GM21737 (cell line): ENCODE results near the gene RABEP2.
"Not testable (repeated sequence)": the region's sequence is repeated elsewhere in the genome, so short reads cannot be mapped to it uniquely, and the experiment has no call there.

Experiments used
- ATAC-seq: cut with Tn5 transposase; IDR thresholded peaks from one replicate; pipeline ENCODE4 v1.9.1; 2021; ENCODE audit warnings: mild to moderate bottlenecking, moderate library complexity; ENCODE audit not compliant: unreplicated experiment

The RABEP2 gene

DNA sequence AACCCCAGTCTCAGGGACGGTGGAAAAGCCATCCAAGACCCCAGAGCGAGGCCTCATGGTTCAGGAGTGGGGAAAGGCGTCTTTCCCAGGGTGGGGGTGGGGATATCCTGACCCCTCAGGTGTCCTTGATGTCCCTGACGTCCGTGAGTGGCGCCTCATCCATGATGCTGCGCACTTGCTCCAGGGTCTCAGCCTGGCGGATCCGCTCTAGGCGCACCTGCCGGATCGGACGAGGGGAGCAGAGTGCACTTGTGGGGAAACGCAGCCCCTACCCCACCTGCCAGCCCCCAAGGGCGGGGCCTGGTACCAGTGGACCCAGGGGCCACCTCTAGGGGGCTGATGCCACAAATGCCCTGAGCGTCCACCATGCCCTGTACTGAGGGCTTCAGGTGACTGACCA lies 20.2 kb downstream of the RABEP2 start:
- no peak for ATAC-seq

DNA sequence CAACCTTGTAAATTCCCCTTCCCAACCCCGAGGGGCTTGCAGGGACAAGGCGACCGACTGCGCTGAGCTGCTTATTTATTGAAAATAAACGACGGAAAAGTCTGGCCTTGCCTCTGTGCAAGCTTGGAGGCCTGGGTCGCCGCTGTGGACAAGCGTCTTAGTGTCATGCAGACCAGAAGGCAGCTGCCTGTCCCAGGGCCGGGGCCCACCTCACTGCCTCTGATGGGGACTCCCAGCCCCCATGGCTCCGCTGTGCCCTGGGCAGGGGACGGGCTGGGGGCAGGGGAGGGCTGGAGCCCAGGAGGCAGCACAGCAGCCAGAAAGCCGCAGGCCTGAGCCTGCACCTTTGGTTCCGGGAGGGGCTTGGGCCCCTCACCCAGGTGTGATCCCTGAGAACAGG lies 20.7 kb downstream of the RABEP2 start:
- no peak for ATAC-seq

GRCh38 chr16:28903344-28904042 lies 21.5 kb downstream of the RABEP2 start:
- no peak for ATAC-seq

DNA sequence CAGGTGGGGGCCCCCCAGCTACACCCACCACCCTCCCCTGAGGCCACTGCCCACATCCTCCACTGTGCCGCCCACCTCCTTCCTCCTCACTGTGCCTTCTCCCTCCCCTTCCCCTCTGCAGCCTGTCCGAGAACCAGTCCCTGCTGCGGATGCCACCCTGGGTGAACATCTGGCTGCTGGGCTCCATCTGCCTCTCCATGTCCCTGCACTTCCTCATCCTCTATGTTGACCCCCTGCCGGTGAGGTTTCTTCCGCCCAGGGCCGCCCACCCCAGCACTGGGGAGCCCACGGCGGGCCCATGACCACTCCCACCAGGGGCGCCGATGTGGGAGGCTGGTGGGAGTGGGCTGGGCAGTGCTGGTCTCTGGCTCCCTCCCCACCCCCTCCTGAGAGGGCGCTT lies 22.1 kb downstream of the RABEP2 start:
- ATAC-seq: no peak

- no peak for ATAC-seq
Measured at GRCh38 chr16:28901862-28902261, 23.2 kb downstream of the RABEP2 start.

DNA sequence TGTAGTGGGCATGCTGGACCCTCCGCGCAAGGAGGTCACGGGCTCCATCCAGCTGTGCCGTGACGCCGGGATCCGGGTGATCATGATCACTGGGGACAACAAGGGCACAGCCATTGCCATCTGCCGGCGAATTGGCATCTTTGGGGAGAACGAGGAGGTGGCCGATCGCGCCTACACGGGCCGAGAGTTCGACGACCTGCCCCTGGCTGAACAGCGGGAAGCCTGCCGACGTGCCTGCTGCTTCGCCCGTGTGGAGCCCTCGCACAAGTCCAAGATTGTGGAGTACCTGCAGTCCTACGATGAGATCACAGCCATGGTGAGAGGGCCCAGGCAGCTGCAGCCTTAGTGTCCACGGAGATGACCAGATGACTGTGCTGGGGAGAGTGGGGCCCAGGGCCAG lies 24.4 kb downstream of the RABEP2 start:
- ATAC-seq: no peak

- no peak for ATAC-seq
Measured at GRCh38 chr16:28899882-28900590, 25.0 kb downstream of the RABEP2 start.

- ATAC-seq: no peak
Measured at GRCh38 chr16:28898942-28899341, 26.1 kb downstream of the RABEP2 start.

DNA sequence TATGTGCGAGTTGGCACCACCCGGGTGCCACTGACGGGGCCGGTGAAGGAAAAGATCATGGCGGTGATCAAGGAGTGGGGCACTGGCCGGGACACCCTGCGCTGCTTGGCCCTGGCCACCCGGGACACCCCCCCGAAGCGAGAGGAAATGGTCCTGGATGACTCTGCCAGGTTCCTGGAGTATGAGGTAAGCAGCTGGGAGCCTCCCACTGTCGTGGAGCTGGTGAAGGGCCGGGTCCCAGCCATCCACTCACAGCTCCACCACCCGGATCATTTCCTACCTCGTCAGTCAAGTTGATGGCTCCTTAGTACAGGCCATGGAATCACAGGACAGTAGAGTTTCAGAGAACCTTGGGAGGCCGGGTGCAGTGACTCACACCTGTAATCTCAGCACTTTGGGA lies 26.8 kb downstream of the RABEP2 start:
- no peak for ATAC-seq

DNA sequence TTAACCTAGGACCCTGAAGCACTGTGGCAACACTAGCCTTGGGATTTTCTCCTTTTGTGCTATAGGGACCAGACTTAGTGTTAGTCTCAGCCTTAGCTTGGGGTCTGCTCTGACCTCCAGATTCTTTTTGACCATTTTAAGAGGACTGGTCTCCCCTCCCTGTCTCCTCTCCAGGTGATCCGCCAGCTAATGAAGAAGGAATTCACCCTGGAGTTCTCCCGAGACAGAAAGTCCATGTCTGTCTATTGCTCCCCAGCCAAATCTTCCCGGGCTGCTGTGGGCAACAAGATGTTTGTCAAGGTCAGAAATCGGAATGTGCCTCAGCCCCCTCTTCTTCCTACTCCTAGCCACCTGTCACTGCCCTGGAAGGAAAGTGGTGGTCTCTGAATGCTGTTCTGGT lies 27.2 kb downstream of the RABEP2 start:
- no peak for ATAC-seq

DNA sequence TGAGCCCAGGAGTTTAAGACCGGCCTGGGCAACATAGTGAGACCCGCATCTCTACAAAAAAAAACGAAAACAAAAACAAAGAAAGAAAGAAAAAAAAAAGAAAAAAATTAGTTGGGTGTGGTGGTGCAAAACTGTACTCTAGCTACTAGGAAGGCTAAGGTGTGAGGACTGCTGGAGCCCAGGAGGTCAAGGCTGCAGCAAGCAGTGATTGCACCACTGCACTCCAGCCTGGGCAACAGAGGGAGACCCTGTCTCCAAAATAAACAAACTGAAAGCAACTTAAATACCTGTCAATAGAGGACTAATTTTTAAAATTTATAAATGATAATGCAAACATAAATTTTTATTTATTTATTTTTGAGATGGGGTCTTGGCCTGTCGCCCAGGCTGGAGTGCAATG lies 29.4 kb downstream of the RABEP2 start:
- no peak for ATAC-seq

- no peak for ATAC-seq
Measured at GRCh38 chr16:28893291-28893690, 31.7 kb downstream of the RABEP2 start.

DNA sequence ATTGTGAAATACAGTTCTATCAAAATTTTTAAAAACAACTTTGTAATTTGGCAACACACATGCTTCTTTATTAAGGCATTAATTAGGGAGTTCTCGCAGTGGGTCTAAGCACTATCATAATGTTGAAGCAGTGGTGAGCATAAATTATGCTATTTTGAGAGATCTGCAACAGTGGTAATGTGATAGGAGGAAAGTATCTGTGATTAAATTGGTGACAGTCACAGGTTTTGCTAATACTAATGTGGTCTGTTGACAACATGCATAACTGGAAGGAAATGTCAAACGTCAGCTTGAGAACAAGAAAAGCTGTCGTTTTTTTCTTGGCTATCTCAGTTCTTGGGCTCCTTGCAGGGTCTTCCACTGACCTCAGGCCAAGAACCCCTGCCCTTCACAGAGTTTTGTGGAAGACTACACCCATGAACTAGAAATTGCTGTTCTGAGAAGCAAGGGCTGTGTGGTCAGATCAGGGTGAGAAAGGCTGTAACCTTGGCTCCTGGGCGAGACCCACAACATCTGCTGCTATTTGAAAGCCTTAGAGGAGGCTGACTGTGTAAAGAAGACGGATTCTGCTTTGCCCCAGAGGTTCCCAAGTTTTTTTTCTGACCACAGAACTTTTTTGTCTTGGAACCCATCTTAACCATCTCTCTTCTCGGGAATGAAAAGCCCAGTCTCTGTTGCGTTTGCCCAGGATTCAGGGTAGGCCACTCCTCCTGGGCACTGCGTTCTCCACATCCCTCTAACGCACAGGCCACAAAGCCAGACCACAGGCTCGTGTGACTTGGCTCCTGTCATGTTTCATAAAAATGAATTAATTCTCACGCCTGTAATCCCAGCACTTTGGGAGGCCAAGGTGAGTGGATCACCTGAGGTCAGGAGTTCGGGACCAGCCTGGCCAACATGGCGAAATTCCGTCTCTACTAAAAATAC lies 32.8 kb downstream of the RABEP2 start:
- no peak for ATAC-seq

- not testable (repeated sequence) for ATAC-seq
Measured at GRCh38 chr16:28890355-28890754, 34.7 kb downstream of the RABEP2 start.

- no peak for ATAC-seq
Measured at GRCh38 chr16:28886945-28887344, 38.1 kb downstream of the RABEP2 start.

DNA sequence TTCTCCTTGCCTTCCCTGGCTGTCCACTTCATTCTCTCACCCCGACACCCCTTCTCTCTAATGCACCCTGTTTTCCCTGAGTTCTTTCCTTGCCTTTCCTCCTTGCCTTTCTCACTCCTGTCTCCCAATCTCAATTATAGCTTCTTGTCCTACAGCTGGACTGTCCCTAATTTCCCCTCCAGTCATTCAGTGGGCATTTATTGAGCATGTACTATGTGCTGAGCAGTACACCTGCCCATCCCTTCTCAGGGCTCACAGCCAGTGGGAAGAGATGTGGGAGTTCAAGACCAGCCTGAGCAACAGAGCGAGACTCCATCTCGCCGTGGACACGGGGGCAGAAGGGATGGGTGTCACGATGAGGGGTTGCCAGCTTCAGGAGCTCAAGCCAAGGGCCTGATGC lies 41.0 kb downstream of the RABEP2 start:
- ATAC-seq: no peak

DNA sequence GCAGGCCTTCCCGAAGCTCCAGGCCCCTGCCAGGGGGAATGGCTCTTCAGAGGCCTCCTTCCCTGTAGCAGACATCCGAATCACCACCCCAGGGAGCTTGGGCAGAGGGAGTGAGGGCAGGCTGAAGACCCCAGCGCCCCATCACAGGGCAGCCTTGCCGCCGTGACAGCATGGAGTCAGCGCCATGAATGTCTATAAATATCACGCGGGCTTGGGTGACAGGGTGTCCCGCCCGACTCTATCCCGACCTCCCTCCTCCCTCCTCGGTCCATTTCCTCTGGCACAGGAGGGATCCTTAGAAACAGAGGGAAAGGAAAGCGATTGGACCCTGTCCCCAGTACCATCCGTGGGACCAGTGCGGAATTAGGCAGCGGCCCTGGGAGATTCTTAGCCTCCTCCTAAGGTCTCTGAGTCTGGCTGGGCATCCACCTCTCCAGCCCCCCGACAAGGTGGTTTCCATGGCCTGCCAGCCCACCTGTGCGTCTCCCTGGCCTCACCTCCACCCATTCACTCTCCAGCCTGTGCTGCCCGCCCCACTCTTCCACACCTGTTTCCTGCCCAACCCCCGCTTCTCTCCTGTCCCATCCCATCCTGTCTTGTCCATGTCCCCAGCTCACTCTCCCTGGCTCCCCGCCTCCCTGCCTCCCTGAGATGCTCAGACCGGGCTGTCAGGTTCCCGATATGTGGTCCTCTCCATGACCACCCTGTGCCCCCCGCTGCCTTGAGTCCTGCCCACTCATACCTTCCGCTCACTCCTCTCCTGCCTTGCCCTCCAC lies 41.6 kb downstream of the RABEP2 start:
- no peak for ATAC-seq

GRCh38 chr16:28882551-28883160 lies 42.4 kb downstream of the RABEP2 start:
- ATAC-seq: no peak

- ATAC-seq: not testable (repeated sequence)
Measured at GRCh38 chr16:28881565-28881964, 43.5 kb downstream of the RABEP2 start.

DNA sequence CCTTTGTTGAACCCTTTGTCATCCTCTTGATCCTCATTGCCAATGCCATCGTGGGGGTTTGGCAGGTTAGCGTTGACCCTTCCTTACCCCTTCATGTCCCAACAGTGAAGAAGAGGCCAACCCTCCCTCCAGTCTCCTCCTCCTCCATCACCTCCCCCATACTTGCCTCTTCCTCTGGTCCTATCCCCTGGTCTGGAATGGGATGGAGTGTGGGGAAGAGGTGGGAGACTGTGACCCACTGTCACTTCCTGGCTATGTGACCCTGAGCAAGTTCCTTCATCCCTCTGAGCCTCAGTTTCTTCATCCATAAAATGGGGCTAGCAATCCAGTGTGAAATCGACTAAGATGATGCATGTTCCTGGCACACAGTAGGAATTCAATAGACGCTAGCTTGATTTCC lies 44.1 kb downstream of the RABEP2 start:
- no peak for ATAC-seq

DNA sequence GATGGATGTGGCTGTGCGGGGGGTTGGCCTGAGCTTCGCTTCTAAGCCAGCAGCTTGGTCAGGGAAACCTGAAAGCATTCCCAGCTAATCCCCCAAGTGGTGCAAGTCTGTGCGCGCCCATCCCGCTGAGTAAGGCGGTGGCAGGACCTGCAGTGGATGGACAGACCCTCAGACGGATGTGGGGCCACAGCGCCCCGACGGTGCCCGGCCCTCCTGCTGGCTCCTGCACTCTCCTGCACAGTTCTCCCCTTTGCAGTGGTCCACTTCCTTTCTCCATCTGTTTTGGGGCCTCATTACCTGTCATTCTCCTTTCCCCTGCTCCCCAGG lies 44.5 kb downstream of the RABEP2 start:
- no peak for ATAC-seq
